ENCODE results near the gene AMOTL1.
"Not testable (repeated sequence)": the region's sequence is repeated elsewhere in the genome, so short reads cannot be mapped to it uniquely, and the experiment has no call there.

DNA sequence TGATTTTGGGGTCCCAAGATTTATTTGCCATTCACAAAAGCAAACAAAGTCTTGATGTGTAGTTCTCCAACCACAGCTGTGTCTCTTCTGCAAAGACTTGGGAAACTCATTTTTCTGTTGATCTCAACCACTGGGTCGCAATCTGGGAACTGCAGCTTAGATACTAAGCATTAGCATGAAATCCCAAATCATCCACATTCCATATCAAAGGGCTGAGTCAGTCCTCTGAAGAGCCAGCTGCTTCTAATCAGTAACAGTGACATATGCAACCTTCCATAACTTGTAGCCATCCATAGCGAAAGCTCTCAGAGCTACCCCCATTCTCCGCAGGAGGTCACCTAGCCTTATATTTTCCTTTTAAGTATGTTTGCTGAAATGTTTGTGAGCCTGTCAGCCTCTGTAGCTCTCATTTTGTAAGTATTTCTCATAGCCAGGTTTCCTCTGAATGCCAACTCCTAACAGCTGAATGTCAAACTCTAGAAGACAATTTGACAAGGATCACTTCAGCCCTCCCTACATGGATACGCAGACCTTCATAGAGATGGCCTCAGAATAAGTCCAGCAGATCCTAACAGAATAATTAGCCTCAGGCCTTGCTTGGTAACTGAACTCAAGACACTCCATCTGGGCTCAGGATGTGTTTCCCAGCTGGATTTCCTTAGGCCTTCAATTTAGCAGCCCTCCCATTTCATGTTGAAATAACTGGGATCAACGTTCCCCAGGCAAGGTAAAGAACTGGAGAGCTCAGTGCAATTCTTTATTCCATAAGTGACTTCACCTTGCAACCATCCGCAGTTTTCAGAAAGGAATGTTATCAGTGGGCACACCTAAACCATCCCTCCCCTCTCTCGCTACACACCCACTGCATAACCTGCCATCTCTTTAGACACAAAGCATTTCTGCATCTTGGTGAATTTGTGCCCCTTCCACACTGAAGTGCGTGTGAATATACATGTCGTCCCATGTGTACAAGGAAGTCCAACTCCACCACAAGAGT, 44.9 kb downstream of the AMOTL1 start:
- TF ChIP-seq ZNF274 (IDR thresholded peaks at IDR 0.05; ENCODE audit: low read depth, low read length); YY1 (IDR thresholded peaks at IDR 0.05; ENCODE audit: insufficient read depth, insufficient read length): not testable (repeated sequence)
